Neural cell (in vitro differentiated cells): ENCODE measurements around the gene SCN2A. TPM values are rescaled to one million over a fixed set of nuclear protein-coding genes. Genes with fewer than 3 reads are reported as not detected.

Source experiments
- H2AFZ ChIP-seq: fragments of 200-600, 300-800 bp; sonication (generic), shearing (Covaris generic); 2 replicates; pipeline ENCODE4 v1.6.0; 2014; ENCODE audit warnings: low read depth, mild to moderate bottlenecking, antibody characterized with exemption, low read length, moderate library complexity
- H3F3A ChIP-seq: fragments of 200-600 bp; shearing (Covaris generic); 2 replicates; pipeline ENCODE4 v1.6.1; 2016; ENCODE audit warnings: mild to moderate bottlenecking, moderate library complexity, mixed read lengths, antibody characterized with exemption, low read length; ENCODE audit not compliant: insufficient read depth, poor library complexity, severe bottlenecking
- H3K27ac ChIP-seq: fragments of 200-600, 300-800 bp; sonication (generic), shearing (Covaris generic); 2 replicates; pipeline ENCODE4 v1.5.1; 2014; ENCODE audit warnings: mild to moderate bottlenecking, low read length, moderate library complexity
- H3K27me3 ChIP-seq: fragments of 300-800, 200-600 bp; sonication (generic), shearing (Covaris generic); 2 replicates; pipeline ENCODE4 v1.6.0; 2014; ENCODE audit warnings: mild to moderate bottlenecking, low read depth, low read length, moderate library complexity; ENCODE audit not compliant: insufficient read depth
- H3K36me3 ChIP-seq: fragments of 300-800, 200-600 bp; sonication (generic), shearing (Covaris generic); 2 replicates; pipeline ENCODE4 v1.5.1; 2014; ENCODE audit warnings: mild to moderate bottlenecking, antibody characterized with exemption, low read length, moderate library complexity; ENCODE audit not compliant: insufficient read depth
- H3K4me2 ChIP-seq: fragments of 300-800, 200-600 bp; sonication (generic), shearing (Covaris generic); 2 replicates; pipeline ENCODE4 v1.6.0; 2014; ENCODE audit warnings: mild to moderate bottlenecking, low read length
- H3K4me3 ChIP-seq: fragments of 300-800, 200-600 bp; sonication (generic), shearing (Covaris generic); 2 replicates; pipeline ENCODE4 v1.5.1; 2014; ENCODE audit warnings: mild to moderate bottlenecking, low read length, moderate library complexity
- H3K79me2 ChIP-seq: fragments of 200-600 bp; shearing (Covaris generic); replicated peaks from 2 replicates; pipeline ENCODE4 v1.6.0; 2014; ENCODE audit warnings: mild to moderate bottlenecking, low read length, moderate library complexity; ENCODE audit not compliant: insufficient read depth
- H3K9ac ChIP-seq: fragments of 300-800, 200-600 bp; sonication (generic), shearing (Covaris generic); 2 replicates; pipeline ENCODE4 v1.6.1; 2016; ENCODE audit warnings: mild to moderate bottlenecking, low read length, mixed read lengths
- H3K9me2 ChIP-seq: fragments of 200-600 bp; shearing (Covaris generic); 2 replicates; pipeline ENCODE4 v1.6.1; 2016; ENCODE audit warnings: mild to moderate bottlenecking, low read length, mixed read lengths; ENCODE audit not compliant: insufficient read depth
- H3K9me3 ChIP-seq: fragments of 200-600, 300-800 bp; sonication (generic), shearing (Covaris generic); 2 replicates; pipeline ENCODE4 v1.6.1; 2016; ENCODE audit warnings: mild to moderate bottlenecking, mixed run types, low read length, moderate library complexity, mixed read lengths
- H4K20me1 ChIP-seq: fragments of 200-600 bp; shearing (Covaris generic); 2 replicates; pipeline ENCODE4 v1.6.1; 2016; ENCODE audit warnings: mild to moderate bottlenecking, mixed run types; ENCODE audit not compliant: insufficient read depth
- CTCF ChIP-seq: fragments of 450-650 bp; IDR thresholded peaks from 2 replicates; pipeline ENCODE4 v1.5.1; 2014; ENCODE audit warnings: antibody characterized with exemption, mild to moderate bottlenecking, moderate library complexity; ENCODE audit not compliant: poor library complexity, severe bottlenecking
- EP300 ChIP-seq: fragments of 450-650 bp; conservative IDR thresholded peaks from 2 replicates; pipeline ENCODE4 v1.6.1; 2014; ENCODE audit warnings: antibody characterized with exemption, mild to moderate bottlenecking, moderate library complexity; ENCODE audit not compliant: poor library complexity, severe bottlenecking
- EZH2 ChIP-seq: fragments of 200-600, 300-800 bp; shearing (Covaris generic), sonication (generic); IDR thresholded peaks from 2 replicates; pipeline ENCODE4 v1.6.1; 2014; ENCODE audit warnings: antibody characterized with exemption, low read length, borderline replicate concordance, mild to moderate bottlenecking; ENCODE audit not compliant: insufficient read depth, poor library complexity, severe bottlenecking
- MXI1 ChIP-seq: fragments of 450-650 bp; conservative IDR thresholded peaks from 2 replicates; pipeline ENCODE4 v1.6.1; 2014; ENCODE audit warnings: antibody characterized with exemption, mild to moderate bottlenecking; ENCODE audit not compliant: poor library complexity, severe bottlenecking
- POLR2AphosphoS5 ChIP-seq: IDR thresholded peaks from 2 replicates; pipeline ENCODE4 v1.6.1; 2012
- RAD21 ChIP-seq: fragments of 450-650 bp; conservative IDR thresholded peaks from 2 replicates; pipeline ENCODE4 v1.6.1; 2014; ENCODE audit warnings: antibody characterized with exemption, mild to moderate bottlenecking, moderate library complexity
- REST ChIP-seq: IDR thresholded peaks from 2 replicates; pipeline ENCODE4 v1.6.1; 2012; ENCODE audit warnings: borderline replicate concordance
- SMC3 ChIP-seq: fragments of 450-650 bp; conservative IDR thresholded peaks from 2 replicates; pipeline ENCODE4 v1.6.1; 2014; ENCODE audit warnings: antibody characterized with exemption, mild to moderate bottlenecking, moderate library complexity; ENCODE audit not compliant: poor library complexity
- TAF1 ChIP-seq: IDR thresholded peaks from 2 replicates; pipeline ENCODE4 v1.6.1; 2012; ENCODE audit warnings: low read depth
- polyA plus RNA-seq: library from polyadenylated mRNA; depleted of rRNA; stranded (reverse); fragments of >200 nt; gene quantifications from 2 replicates; pipeline ENCODE4 v1.2.3, GENCODE V29; 2014

SCN2A gene
- polyA plus RNA-seq, 1 donor from 2014 or later = 57.4 TPM

- Histone ChIP-seq H3K4me2 (no peak overlapping the region), H2AFZ (no peak overlapping the region)
- TF ChIP-seq EP300 = no peak
- TF ChIP-seq REST = no peak
- TF ChIP-seq EZH2 = no peak
- no peak for TF ChIP-seq RAD21
- no peak for TF ChIP-seq SMC3
- no peak for TF ChIP-seq CTCF
- TF ChIP-seq POLR2AphosphoS5 = no peak
- TF ChIP-seq TAF1 = no peak
- TF ChIP-seq MXI1 = no peak
These were observed 38.8 kb downstream of the SCN2A start for GRCh38 chr2:165277860-165278656.

GRCh38 chr2:165280356-165280755 lies 41.1 kb downstream of the SCN2A start:
- Histone ChIP-seq H3K4me3 (no peak overlapping the region), H3F3A (no peaks in the 10 kb centered on the region), H3K9me3 (no peaks in the 10 kb centered on the region), H3K27ac (no peak overlapping the region), H4K20me1 (no peaks in the 10 kb centered on the region), H3K4me2 (no peak overlapping the region), H3K27me3 (no peaks in the 10 kb centered on the region), H3K36me3 (no peaks in the 10 kb centered on the region), H3K9me2 (no peaks in the 10 kb centered on the region), H3K9ac (no peak overlapping the region), H3K79me2 (no peaks in the 10 kb centered on the region), H2AFZ (no peak overlapping the region)
- TF ChIP-seq RAD21 (no peak), SMC3 (no peak)

More at GRCh38 chr2:165277860-165278656, 38.8 kb downstream of the SCN2A start:
- no peak overlapping the region for H3K9ac ChIP-seq
- no peak overlapping the region for H3K4me3 ChIP-seq
- H3K79me2 ChIP-seq = no peaks in the 10 kb centered on the region
- H3K36me3 ChIP-seq = no peaks in the 10 kb centered on the region
- H3K27me3 ChIP-seq = no peaks in the 10 kb centered on the region
- no peak overlapping the region for H3K27ac ChIP-seq
- no peaks in the 10 kb centered on the region for H3F3A ChIP-seq
- H3K9me2 ChIP-seq = no peaks in the 10 kb centered on the region
- no peaks in the 10 kb centered on the region for H4K20me1 ChIP-seq
- no peaks in the 10 kb centered on the region for H3K9me3 ChIP-seq
